ENCODE measurements around the gene TRIM69. TPM values are rescaled to one million over a fixed set of nuclear protein-coding genes. Genes with fewer than 3 reads are reported as not detected.
"Not testable (repeated sequence)": the region's sequence is repeated elsewhere in the genome, so short reads cannot be mapped to it uniquely, and the experiment has no call there.

Gene TRIM69
- polyA plus RNA-seq, 3 donors from 2014 or later: 14.9 to 23.4 (median 19.0) TPM

- no peaks in the 10 kb centered on the region for H3K36me3 Mint-ChIP-seq
- peak overlapping the region in 5 of 6 donors; percentile 27 to 58 (median 43) for H3K27ac Mint-ChIP-seq
- H3K27me3 Mint-ChIP-seq (ENCODE audit: low read depth in 3 of 3): peaks cover 0 to 7% (median 0%) of the 10 kb centered on the region in 3 donors
- no peaks in the 10 kb centered on the region for H3K9me3 Mint-ChIP-seq
- peak; percentile 62 to 71 (median 66) for DNase-seq
- H3K4me1 Mint-ChIP-seq: peaks cover 19 to 28% of the 10 kb centered on the region in 2 donors
- peak overlapping the region in 1 of 5 donors; percentile 43 for H3K4me3 Mint-ChIP-seq
Observed at GRCh38 chr15:44738340-44738984, 2.1 kb downstream of the TRIM69 start.

GRCh38 chr15:44739222-44739847 lies 3.0 kb downstream of the TRIM69 start:
- peaks cover 16 to 23% of the 10 kb centered on the region in 2 donors for H3K4me1 Mint-ChIP-seq
- DNase-seq; H3K36me3 Mint-ChIP-seq; H3K4me3 Mint-ChIP-seq; H3K27me3 Mint-ChIP-seq (ENCODE audit: low read depth in 3 of 3); H3K27ac Mint-ChIP-seq; H3K9me3 Mint-ChIP-seq: not testable (repeated sequence)

- not testable (repeated sequence) for H3K36me3 Mint-ChIP-seq; H3K27me3 Mint-ChIP-seq (ENCODE audit: low read depth in 3 of 3); H3K27ac Mint-ChIP-seq; H3K9me3 Mint-ChIP-seq; DNase-seq; H3K4me1 Mint-ChIP-seq; H3K4me3 Mint-ChIP-seq
Observed at GRCh38 chr15:44743454-44743853, 7.1 kb downstream of the TRIM69 start.

- Mint-ChIP-seq H3K36me3 (peaks cover 0 to 5% (median 2%) of the 10 kb centered on the region in 3 donors), H3K27ac (no peak overlapping the region), H3K27me3 (ENCODE audit: low read depth in 3 of 3) (peaks cover 0 to 2% (median 0%) of the 10 kb centered on the region in 3 donors), H3K9me3 (peaks cover 0 to 22% (median 9%) of the 10 kb centered on the region in 6 donors), H3K4me1 (no peaks in the 10 kb centered on the region), H3K4me3 (no peak overlapping the region)
- no peak for DNase-seq
Observed at GRCh38 chr15:44753345-44753744, 17.0 kb downstream of the TRIM69 start.

GRCh38 chr15:44763187-44763586 lies 26.9 kb downstream of the TRIM69 start:
- no peaks in the 10 kb centered on the region for H3K4me1 Mint-ChIP-seq
- no peak overlapping the region for H3K4me3 Mint-ChIP-seq
- no peaks in the 10 kb centered on the region for H3K9me3 Mint-ChIP-seq
- H3K36me3 Mint-ChIP-seq: no peaks in the 10 kb centered on the region
- H3K27me3 Mint-ChIP-seq (ENCODE audit: low read depth in 3 of 3): peaks cover 2 to 5% (median 2%) of the 10 kb centered on the region in 3 donors
- H3K27ac Mint-ChIP-seq: no peak overlapping the region
- no peak for DNase-seq

GRCh38 chr15:44763848-44764247 lies 27.5 kb downstream of the TRIM69 start:
- Mint-ChIP-seq H3K36me3 (no peaks in the 10 kb centered on the region), H3K4me1 (no peaks in the 10 kb centered on the region), H3K4me3 (no peak overlapping the region), H3K27ac (no peak overlapping the region), H3K27me3 (ENCODE audit: low read depth in 3 of 3) (peaks cover 2 to 5% (median 2%) of the 10 kb centered on the region in 3 donors), H3K9me3 (no peaks in the 10 kb centered on the region)
- DNase-seq: no peak

GRCh38 chr15:44765036-44765435 lies 28.7 kb downstream of the TRIM69 start:
- no peak for DNase-seq
- Mint-ChIP-seq H3K4me1 (no peaks in the 10 kb centered on the region), H3K27ac (no peak overlapping the region), H3K27me3 (ENCODE audit: low read depth in 3 of 3) (peaks cover 0 to 2% (median 2%) of the 10 kb centered on the region in 3 donors), H3K36me3 (no peaks in the 10 kb centered on the region), H3K9me3 (peaks cover 0 to 3% (median under 1%) of the 10 kb centered on the region in 6 donors), H3K4me3 (no peak overlapping the region)

GRCh38 chr15:44769521-44769920 lies 33.2 kb downstream of the TRIM69 start:
- Mint-ChIP-seq H3K27ac (no peak overlapping the region), H3K36me3 (peaks cover 12 to 16% (median 12%) of the 10 kb centered on the region in 3 donors), H3K9me3 (peaks cover 15 to 23% (median 20%) of the 10 kb centered on the region in 6 donors), H3K27me3 (ENCODE audit: low read depth in 3 of 3) (peaks cover 3 to 5% (median 3%) of the 10 kb centered on the region in 3 donors), H3K4me3 (no peak overlapping the region), H3K4me1 (no peaks in the 10 kb centered on the region)
- DNase-seq: no peak

GRCh38 chr15:44770715-44771114 lies 34.4 kb downstream of the TRIM69 start:
- not testable (repeated sequence) for H3K27ac Mint-ChIP-seq; DNase-seq; H3K4me1 Mint-ChIP-seq; H3K27me3 Mint-ChIP-seq (ENCODE audit: low read depth in 3 of 3); H3K4me3 Mint-ChIP-seq
- H3K9me3 Mint-ChIP-seq: peaks cover 15 to 23% (median 20%) of the 10 kb centered on the region in 6 donors
- H3K36me3 Mint-ChIP-seq: peaks cover 12 to 16% (median 12%) of the 10 kb centered on the region in 3 donors

GRCh38 chr15:44775953-44776352 lies 39.6 kb downstream of the TRIM69 start:
- Mint-ChIP-seq H3K4me1 (no peaks in the 10 kb centered on the region), H3K27ac (no peak overlapping the region)
- DNase-seq: no peak

GRCh38 chr15:44779761-44780160 lies 43.4 kb downstream of the TRIM69 start:
- Mint-ChIP-seq H3K4me1 (peaks cover 3 to 7% of the 10 kb centered on the region in 2 donors), H3K27me3 (ENCODE audit: low read depth in 3 of 3) (peaks cover 5% of the 10 kb centered on the region in 3 donors), H3K36me3 (no peaks in the 10 kb centered on the region), H3K9me3 (no peaks in the 10 kb centered on the region), H3K4me3 (no peak overlapping the region), H3K27ac (no peak overlapping the region)
- no peak for DNase-seq

More at GRCh38 chr15:44775953-44776352, 39.6 kb downstream of the TRIM69 start:
- peaks cover 11 to 16% (median 11%) of the 10 kb centered on the region in 3 donors for H3K36me3 Mint-ChIP-seq
- peaks cover 7 to 13% (median 11%) of the 10 kb centered on the region in 6 donors for H3K9me3 Mint-ChIP-seq
- peaks cover 2 to 5% (median 3%) of the 10 kb centered on the region in 3 donors for H3K27me3 Mint-ChIP-seq (ENCODE audit: low read depth in 3 of 3)
- H3K4me3 Mint-ChIP-seq: no peak overlapping the region

GRCh38 chr15:44780608-44781007 lies 44.3 kb downstream of the TRIM69 start:
- Mint-ChIP-seq H3K27ac (no peak overlapping the region), H3K4me3 (no peak overlapping the region), H3K27me3 (ENCODE audit: low read depth in 3 of 3) (peaks cover 5 to 7% (median 5%) of the 10 kb centered on the region in 3 donors)

GRCh38 chr15:44781128-44781810 lies 44.9 kb downstream of the TRIM69 start:
- Mint-ChIP-seq H3K27ac (no peak overlapping the region), H3K9me3 (no peaks in the 10 kb centered on the region), H3K36me3 (no peaks in the 10 kb centered on the region), H3K4me3 (no peak overlapping the region), H3K4me1 (peaks cover 3 to 7% of the 10 kb centered on the region in 2 donors), H3K27me3 (ENCODE audit: low read depth in 3 of 3) (peaks cover 5 to 7% (median 5%) of the 10 kb centered on the region in 3 donors)
- DNase-seq: no peak

More at GRCh38 chr15:44780608-44781007, 44.3 kb downstream of the TRIM69 start:
- H3K4me1 Mint-ChIP-seq: peaks cover 3 to 7% of the 10 kb centered on the region in 2 donors
- H3K36me3 Mint-ChIP-seq: no peaks in the 10 kb centered on the region
- DNase-seq: no peak
- no peaks in the 10 kb centered on the region for H3K9me3 Mint-ChIP-seq

- no peaks in the 10 kb centered on the region for H3K36me3 Mint-ChIP-seq
- H3K27me3 Mint-ChIP-seq (ENCODE audit: low read depth in 3 of 3): peaks cover 4 to 7% (median 5%) of the 10 kb centered on the region in 3 donors
- H3K4me3 Mint-ChIP-seq: no peak overlapping the region
- DNase-seq: no peak
- peak overlapping the region in 1 of 6 donors; percentile 18 for H3K27ac Mint-ChIP-seq
- H3K4me1 Mint-ChIP-seq: peaks cover 3 to 7% of the 10 kb centered on the region in 2 donors
- no peaks in the 10 kb centered on the region for H3K9me3 Mint-ChIP-seq
Observed at GRCh38 chr15:44782516-44782915, 46.2 kb downstream of the TRIM69 start.

Measured in immature natural killer cell (primary cell).